OCI-LY1 (cell line): ENCODE results near the gene PTPN6.

Experiments used
- H2AFZ ChIP-seq: fragments of 200-600 bp; sonication (generic), shearing (Covaris generic); 2 replicates; pipeline ENCODE4 v1.6.0; 2014; ENCODE audit warnings: antibody characterized with exemption, mild to moderate bottlenecking, low read length
- H3F3A ChIP-seq: fragments of 200-600 bp; sonication (generic), shearing (Covaris generic); 2 replicates; pipeline ENCODE4 v1.6.0; 2014; ENCODE audit warnings: mild to moderate bottlenecking, antibody characterized with exemption, low read length, moderate library complexity; ENCODE audit not compliant: insufficient read depth
- H3K27ac ChIP-seq: fragments of 200-600 bp; sonication (generic); 2 replicates; pipeline ENCODE4 v1.5.1; 2014; ENCODE audit warnings: low read length, mixed run types, mild to moderate bottlenecking, low read depth; ENCODE audit not compliant: poor library complexity, severe bottlenecking
- H3K27me3 ChIP-seq: fragments of 200-600 bp; sonication (generic); 2 replicates; pipeline ENCODE4 v1.6.0; 2014; ENCODE audit warnings: antibody characterized with exemption, mild to moderate bottlenecking, low read length, moderate library complexity; ENCODE audit not compliant: insufficient read depth
- H3K36me3 ChIP-seq: fragments of 200-600 bp; sonication (generic); 2 replicates; pipeline ENCODE4 v1.6.1; 2014; ENCODE audit warnings: mild to moderate bottlenecking, antibody characterized with exemption, low read length, moderate library complexity, mixed read lengths; ENCODE audit not compliant: insufficient read depth
- H3K4me1 ChIP-seq: fragments of 200-600 bp; sonication (generic); 2 replicates; pipeline ENCODE4 v1.5.1; 2014; ENCODE audit warnings: mild to moderate bottlenecking, low read length, moderate library complexity; ENCODE audit not compliant: insufficient read depth, severe bottlenecking
- H3K4me2 ChIP-seq: fragments of 200-600 bp; sonication (generic), shearing (Covaris generic); 2 replicates; pipeline ENCODE4 v1.6.1; 2014; ENCODE audit warnings: low read length
- H3K4me3 ChIP-seq: fragments of 200-600 bp; sonication (generic); 2 replicates; pipeline ENCODE4 v1.5.1; 2014; ENCODE audit warnings: low read length, low read depth, mild to moderate bottlenecking, mixed read lengths; ENCODE audit not compliant: poor library complexity, severe bottlenecking
- H3K79me2 ChIP-seq: fragments of 200-600 bp; shearing (Covaris generic); 2 replicates; pipeline ENCODE4 v1.6.1; 2016; ENCODE audit warnings: mixed run types, low read length, mixed read lengths; ENCODE audit not compliant: insufficient read depth
- H3K9ac ChIP-seq: fragments of 200-600 bp; sonication (generic), shearing (Covaris generic); 2 replicates; pipeline ENCODE4 v1.6.1; 2014; ENCODE audit warnings: mild to moderate bottlenecking, low read length, mixed read lengths
- H3K9me2 ChIP-seq: fragments of 200-600 bp; sonication (generic), shearing (Covaris generic); 2 replicates; pipeline ENCODE4 v1.6.1; 2014; ENCODE audit warnings: low read depth, mild to moderate bottlenecking, low read length, mixed read lengths
- H3K9me3 ChIP-seq: fragments of 200-600 bp; shearing (Covaris generic); 2 replicates; pipeline ENCODE4 v1.6.1; 2014; ENCODE audit warnings: low read length, mixed read lengths
- H4K20me1 ChIP-seq: fragments of 200-600 bp; sonication (generic), shearing (Covaris generic); 2 replicates; pipeline ENCODE4 v1.6.0; 2016; ENCODE audit warnings: mild to moderate bottlenecking, low read length; ENCODE audit not compliant: insufficient read depth
- EZH2 ChIP-seq: fragments of 200-600 bp; sonication (generic), shearing (Covaris generic); IDR thresholded peaks from 2 replicates; pipeline ENCODE4 v1.8.0; 2017; ENCODE audit warnings: borderline replicate concordance, mixed run types, mild to moderate bottlenecking, antibody characterized with exemption, low read length, moderate library complexity, mixed read lengths
- TF ChIP-seq, protein P1 (sequence below): fragments of 200-600 bp; sonication (generic), shearing (Covaris generic); IDR thresholded peaks from 2 replicates; pipeline ENCODE4 v1.5.1; 2017; ENCODE audit warnings: mild to moderate bottlenecking, antibody characterized with exemption, low read length, moderate library complexity, mixed read lengths

The PTPN6 gene

DNA sequence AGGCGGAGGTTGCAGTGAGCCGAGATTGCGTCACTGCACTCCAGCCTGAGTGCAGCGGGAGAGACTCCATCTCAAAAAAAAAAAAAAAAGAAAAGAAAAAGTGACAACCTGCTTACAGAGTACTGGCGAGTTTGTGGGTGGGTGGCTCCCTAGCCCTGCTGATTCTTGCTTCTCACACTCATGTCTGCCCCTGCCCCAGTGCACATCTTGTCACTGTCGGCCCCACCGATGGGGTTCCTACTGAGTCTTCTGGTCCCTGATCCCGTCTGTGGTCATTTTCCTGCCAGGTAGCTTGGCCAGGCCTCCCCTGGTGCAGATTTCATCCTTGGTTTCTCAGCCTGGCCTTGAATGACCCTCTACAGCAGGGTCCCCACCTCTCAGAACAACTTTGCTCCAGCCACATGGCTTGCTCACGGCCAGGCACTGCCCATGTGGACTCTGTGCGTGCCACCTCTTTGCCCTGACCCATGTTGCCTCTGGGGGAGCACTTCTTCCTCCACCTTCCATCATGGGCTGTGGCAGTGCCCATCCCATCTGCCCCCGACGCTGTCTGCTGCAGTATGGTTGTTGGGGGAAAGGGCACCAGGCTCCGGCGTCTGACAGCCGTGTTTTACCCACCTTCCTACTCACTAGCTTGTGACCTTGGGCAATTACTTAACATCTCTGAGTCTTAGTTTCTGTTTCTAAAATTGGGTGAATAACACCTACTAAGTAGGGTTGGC, 2.1 kb upstream of the PTPN6 start:
- H3K27me3 ChIP-seq = no peaks in the 10 kb centered on the region
- H3K9me2 ChIP-seq = no peaks in the 10 kb centered on the region
- no peaks in the 10 kb centered on the region for H3K79me2 ChIP-seq
- no peaks in the 10 kb centered on the region for H3F3A ChIP-seq
- no peaks in the 10 kb centered on the region for H3K9me3 ChIP-seq
- no peak overlapping the region for H2AFZ ChIP-seq
- no peak overlapping the region for H3K9ac ChIP-seq
- no peak overlapping the region for H3K4me3 ChIP-seq
- no peaks in the 10 kb centered on the region for H3K36me3 ChIP-seq
- no peak for TF ChIP-seq EZH2
- TF ChIP-seq, protein P1, sequence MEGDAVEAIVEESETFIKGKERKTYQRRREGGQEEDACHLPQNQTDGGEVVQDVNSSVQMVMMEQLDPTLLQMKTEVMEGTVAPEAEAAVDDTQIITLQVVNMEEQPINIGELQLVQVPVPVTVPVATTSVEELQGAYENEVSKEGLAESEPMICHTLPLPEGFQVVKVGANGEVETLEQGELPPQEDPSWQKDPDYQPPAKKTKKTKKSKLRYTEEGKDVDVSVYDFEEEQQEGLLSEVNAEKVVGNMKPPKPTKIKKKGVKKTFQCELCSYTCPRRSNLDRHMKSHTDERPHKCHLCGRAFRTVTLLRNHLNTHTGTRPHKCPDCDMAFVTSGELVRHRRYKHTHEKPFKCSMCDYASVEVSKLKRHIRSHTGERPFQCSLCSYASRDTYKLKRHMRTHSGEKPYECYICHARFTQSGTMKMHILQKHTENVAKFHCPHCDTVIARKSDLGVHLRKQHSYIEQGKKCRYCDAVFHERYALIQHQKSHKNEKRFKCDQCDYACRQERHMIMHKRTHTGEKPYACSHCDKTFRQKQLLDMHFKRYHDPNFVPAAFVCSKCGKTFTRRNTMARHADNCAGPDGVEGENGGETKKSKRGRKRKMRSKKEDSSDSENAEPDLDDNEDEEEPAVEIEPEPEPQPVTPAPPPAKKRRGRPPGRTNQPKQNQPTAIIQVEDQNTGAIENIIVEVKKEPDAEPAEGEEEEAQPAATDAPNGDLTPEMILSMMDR = no peak
- peaks cover 64% of the 10 kb centered on the region for H3K4me1 ChIP-seq
- no peak overlapping the region for H3K4me2 ChIP-seq
- H3K27ac ChIP-seq = no peak overlapping the region
- no peaks in the 10 kb centered on the region for H4K20me1 ChIP-seq

DNA sequence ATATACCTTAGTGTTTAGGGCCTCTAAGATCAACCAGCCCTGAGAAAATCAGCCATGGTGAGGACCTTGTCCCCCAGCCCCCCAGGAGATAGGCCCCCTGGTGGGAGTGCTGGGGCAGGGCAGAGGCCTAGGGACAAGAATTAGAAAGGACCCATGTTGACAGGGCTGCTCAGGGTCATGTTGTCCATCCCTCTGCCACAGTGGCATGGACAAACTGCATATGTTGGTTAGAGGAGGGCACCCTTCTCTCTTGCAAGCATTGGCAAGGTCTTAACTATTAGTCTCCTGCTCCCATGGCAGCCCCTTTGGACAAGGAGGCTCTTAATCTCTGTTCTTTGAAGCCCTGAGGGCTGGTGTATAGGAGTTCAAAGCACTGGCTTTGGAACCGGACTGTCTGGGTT, 755 bp upstream of the PTPN6 start:
- H2AFZ ChIP-seq = no peak overlapping the region
- H4K20me1 ChIP-seq = no peaks in the 10 kb centered on the region
- peak overlapping the region; percentile 62; the same call in 1 of the 2 replicates for H3K4me2 ChIP-seq
- H3K79me2 ChIP-seq = no peaks in the 10 kb centered on the region
- H3F3A ChIP-seq = no peaks in the 10 kb centered on the region
- H3K9me3 ChIP-seq = no peaks in the 10 kb centered on the region
- H3K36me3 ChIP-seq = no peaks in the 10 kb centered on the region
- H3K4me3 ChIP-seq = no peak overlapping the region
- peaks cover 55% of the 10 kb centered on the region for H3K4me1 ChIP-seq
- H3K27ac ChIP-seq = peak overlapping the region; percentile 32
- H3K27me3 ChIP-seq = no peaks in the 10 kb centered on the region
- TF ChIP-seq EZH2 = no peak
- TF ChIP-seq, protein P1 = peak; percentile 57
- no peak overlapping the region; the same call in 1 of the 2 replicates for H3K9ac ChIP-seq
- no peaks in the 10 kb centered on the region for H3K9me2 ChIP-seq

DNA sequence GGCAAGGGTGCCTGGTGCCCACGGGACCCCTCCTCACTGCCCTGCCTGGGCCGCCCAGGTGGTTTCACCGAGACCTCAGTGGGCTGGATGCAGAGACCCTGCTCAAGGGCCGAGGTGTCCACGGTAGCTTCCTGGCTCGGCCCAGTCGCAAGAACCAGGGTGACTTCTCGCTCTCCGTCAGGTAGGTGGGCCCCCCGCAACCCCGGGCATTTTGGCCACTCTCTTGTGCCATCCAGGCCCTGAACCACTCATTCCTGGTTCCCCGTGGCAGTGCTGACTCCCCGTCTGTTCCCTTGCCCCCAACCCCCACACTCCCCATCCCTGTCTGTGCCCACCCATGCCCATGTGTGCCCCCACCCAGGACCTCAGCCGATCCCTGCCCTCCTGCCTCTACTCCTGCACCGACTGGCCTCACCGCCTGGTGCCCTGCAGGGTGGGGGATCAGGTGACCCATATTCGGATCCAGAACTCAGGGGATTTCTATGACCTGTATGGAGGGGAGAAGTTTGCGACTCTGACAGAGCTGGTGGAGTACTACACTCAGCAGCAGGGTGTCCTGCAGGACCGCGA, 480 bp downstream of the PTPN6 start:
- Histone ChIP-seq H3K4me1 (peaks cover 43% of the 10 kb centered on the region), H3K27me3 (peaks cover 6% of the 10 kb centered on the region; the same call in 1 of the 2 replicates), H3K36me3 (no peaks in the 10 kb centered on the region), H3F3A (no peaks in the 10 kb centered on the region), H3K27ac (no peak overlapping the region), H3K9me3 (no peaks in the 10 kb centered on the region), H3K79me2 (no peaks in the 10 kb centered on the region), H2AFZ (no peak overlapping the region), H4K20me1 (no peaks in the 10 kb centered on the region), H3K4me2 (peak overlapping the region; percentile 62), H3K9me2 (no peaks in the 10 kb centered on the region), H3K4me3 (peak overlapping the region; percentile 50), H3K9ac (peak overlapping the region; percentile 49; the same call in 1 of the 2 replicates)
- TF ChIP-seq EZH2 = no peak
- TF ChIP-seq, protein P1 = no peak
